HG03280 (cell line): ENCODE data around the gene PCYT1B.
"Not testable (repeated sequence)": the region's sequence is repeated elsewhere in the genome, so short reads cannot be mapped to it uniquely, and the experiment has no call there.

ENCODE experiments used
- ATAC-seq: cut with Tn5 transposase; IDR thresholded peaks from one replicate; pipeline ENCODE4 v1.9.1; 2021; ENCODE audit warnings: mild to moderate bottlenecking, moderate library complexity; ENCODE audit not compliant: unreplicated experiment

The PCYT1B gene

DNA sequence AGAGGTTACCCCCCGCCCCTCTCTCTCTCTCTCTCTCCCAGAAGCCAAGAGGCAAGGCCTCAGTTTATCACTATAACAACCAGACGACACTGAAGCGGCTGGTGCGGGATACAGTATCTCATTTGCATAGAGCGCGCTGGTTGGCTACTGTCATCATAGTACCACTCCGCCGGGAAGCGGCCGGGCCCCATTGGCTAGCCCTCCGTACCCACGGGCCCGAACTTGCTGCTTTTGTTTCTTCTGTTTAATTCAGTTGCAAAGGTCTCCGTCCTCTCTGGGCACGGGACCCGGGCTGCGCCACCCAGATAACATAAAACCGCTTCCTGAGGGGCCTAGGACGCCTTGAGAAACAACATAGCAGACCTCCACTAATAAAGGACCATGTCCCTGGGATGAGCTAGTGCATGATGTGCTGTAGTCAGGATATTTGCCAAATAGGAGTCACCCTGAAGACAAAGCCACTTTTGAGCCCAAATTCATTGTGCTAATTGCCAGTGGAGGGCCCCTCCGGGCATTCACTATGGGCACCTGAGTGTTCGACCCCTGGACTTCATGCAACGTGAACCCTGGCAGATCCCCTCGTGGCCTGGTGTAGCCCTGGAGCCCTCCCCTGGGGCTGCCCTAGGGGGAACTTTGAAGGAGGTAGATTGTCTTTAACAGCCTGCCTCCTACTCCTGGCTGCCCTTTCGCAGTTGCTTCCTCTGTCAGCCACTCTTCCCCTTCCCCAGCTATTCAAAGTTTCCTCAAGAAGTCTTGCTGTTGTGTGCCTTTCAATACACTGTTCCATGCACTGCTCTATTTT, at the start of gene PCYT1B:
TSS of gene PCYT1B (minus strand) at position 91 of the 802 bp plus-strand sequence. CDS start 242 bp downstream, outside the sequence.
- ATAC-seq: no peak

DNA sequence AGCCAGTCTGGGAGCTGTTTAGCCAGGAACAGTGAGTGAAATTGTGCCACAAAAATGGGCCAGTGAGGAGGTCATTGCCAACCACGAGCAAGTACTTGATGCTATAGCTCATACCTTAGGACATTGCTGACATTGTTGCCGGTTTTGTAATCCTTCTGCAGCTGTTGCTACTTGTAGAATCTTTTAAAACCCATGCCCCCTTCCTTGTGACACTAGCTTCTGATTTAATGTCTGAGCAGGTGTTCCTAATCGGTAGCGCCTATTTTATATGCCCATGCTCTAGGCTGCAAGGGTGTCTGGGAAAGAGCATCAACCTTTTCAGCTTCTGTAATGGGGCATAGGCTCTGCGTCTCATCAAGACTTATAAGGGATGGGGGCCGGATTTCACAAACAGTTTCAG, 49.1 kb upstream of the PCYT1B start:
- ATAC-seq: no peak

- ATAC-seq: no peak
Observed at GRCh38 chrX:24694825-24695224, 47.7 kb upstream of the PCYT1B start.

DNA sequence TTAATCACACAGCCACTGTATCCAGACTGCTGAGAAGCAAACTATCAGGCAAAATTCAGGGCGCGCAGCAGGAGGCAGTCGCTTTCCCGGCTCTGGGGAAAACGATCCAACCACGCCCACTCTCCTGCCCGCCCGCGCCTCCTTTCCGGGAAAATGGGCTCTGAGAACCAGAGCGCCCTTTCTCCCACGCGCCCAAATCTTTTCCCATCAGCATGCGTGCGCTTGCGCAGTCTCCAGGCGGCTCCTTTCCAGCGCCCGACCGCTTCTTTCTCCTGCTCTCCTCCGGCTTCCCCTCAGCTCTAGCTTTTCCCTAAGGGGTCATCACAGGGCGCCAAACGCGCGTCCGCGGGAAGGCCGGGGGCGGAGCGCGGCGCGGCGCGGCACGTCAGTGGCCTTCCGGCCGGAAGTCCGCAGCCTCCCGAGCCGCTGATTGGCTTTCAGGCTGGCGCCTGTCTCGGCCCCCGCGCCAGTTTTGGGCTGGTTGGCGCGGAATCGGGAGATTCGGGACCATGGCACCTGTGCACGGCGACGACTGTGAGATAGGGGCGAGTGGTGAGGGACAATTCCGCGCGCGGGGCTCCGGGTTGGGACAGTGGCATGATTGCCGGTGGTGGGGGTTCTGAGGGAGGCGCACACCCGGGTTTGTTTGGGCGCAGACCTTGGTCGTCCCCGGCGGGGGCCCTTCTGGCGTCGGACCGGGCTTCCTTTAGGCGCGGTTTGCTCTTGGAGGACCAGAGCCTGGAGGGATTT, 46.5 kb upstream of the PCYT1B start, which contains the start of gene POLA1:
TSS of gene POLA1 (plus strand) at position 466 of the 750 bp plus-strand sequence. CDS start at position 510, 44 bp downstream.
- ATAC-seq: peak; percentile 94

GRCh38 chrX:24692305-24692704, 45.2 kb upstream of the PCYT1B start:
- ATAC-seq: no peak

DNA sequence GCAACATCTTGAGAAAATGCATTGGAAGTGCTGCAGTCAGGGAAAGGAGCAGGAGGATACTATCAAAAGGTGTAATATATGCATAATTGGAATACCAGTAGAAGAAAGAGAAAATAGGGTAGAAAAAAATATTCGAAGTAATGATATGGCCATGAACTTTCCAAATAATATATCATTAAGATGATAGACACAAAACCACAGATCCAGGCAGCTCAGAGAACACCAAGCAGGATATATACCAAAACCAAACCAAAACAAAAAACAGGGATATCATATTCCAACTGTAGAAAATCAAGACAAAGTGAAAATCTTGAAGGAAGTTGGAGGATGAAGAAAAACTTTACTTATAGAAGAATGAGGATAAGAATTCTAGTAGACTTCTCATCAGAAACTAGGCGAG, 36.9 kb upstream of the PCYT1B start:
- ATAC-seq: no peak

DNA sequence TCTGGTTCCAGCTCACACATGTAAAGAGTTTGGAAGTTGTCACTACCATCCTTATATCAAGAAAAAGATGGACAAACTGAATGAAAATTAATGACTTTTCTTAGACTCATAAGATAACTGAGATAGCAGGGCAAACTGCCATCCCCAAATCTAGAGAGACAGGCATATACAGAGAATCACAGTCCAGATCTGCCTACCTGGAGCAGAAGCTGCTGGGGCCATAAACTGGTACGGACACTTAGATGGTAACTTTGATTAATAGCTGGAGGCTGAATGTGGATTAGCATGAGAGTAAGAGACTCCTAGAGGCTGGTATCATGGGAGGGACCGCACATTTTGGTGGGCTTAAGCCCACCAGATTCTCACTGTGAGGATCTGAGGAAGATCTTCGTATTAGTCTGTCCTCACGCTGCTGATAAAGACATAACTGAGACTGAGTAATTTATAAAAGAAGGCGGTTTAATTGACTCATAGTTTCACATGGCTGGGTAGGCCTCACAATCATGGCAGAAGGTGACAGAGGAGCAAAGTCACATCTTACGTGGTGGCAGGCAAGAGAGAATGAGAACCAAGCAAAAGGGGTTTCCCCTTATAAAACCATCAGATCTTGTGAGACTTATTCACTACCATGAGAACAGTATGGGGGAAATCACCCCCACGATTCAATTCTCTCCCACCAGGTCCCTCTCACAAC, 35.7 kb upstream of the PCYT1B start:
- ATAC-seq: no peak

GRCh38 chrX:24676403-24677024, 29.4 kb upstream of the PCYT1B start:
- ATAC-seq: no peak

GRCh38 chrX:24673424-24673823, 26.3 kb upstream of the PCYT1B start:
- ATAC-seq: no peak

- no peak for ATAC-seq
Observed at GRCh38 chrX:24672701-24673190, 25.6 kb upstream of the PCYT1B start.

- ATAC-seq: no peak
Observed at GRCh38 chrX:24668111-24668510, 21.0 kb upstream of the PCYT1B start.

- no peak for ATAC-seq
Observed at GRCh38 chrX:24662352-24662751, 15.2 kb upstream of the PCYT1B start.

GRCh38 chrX:24661292-24661691, 14.1 kb upstream of the PCYT1B start:
- no peak for ATAC-seq

DNA sequence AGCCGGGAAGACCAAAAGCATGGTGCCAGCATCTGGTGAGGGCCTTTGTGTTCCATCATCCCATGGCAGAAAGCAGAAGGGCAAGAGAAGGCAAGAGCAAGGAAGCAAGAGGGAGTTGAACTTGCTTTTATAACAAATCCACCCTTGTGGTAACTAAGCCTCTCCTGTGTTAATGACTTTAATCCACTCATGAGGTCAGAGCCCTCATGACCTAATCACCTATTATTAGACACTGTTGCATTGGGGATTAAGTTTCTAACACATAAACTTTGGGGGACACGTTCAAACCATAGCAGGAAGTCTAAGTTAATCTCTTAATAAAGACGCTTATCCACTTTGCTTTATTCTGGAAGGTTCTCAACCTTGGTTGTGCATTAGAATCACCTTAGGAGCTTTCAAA, 12.5 kb upstream of the PCYT1B start:
- ATAC-seq: no peak

GRCh38 chrX:24659106-24659505, 12.0 kb upstream of the PCYT1B start:
- no peak for ATAC-seq

- ATAC-seq: no peak
Observed at GRCh38 chrX:24658421-24658820, 11.3 kb upstream of the PCYT1B start.

DNA sequence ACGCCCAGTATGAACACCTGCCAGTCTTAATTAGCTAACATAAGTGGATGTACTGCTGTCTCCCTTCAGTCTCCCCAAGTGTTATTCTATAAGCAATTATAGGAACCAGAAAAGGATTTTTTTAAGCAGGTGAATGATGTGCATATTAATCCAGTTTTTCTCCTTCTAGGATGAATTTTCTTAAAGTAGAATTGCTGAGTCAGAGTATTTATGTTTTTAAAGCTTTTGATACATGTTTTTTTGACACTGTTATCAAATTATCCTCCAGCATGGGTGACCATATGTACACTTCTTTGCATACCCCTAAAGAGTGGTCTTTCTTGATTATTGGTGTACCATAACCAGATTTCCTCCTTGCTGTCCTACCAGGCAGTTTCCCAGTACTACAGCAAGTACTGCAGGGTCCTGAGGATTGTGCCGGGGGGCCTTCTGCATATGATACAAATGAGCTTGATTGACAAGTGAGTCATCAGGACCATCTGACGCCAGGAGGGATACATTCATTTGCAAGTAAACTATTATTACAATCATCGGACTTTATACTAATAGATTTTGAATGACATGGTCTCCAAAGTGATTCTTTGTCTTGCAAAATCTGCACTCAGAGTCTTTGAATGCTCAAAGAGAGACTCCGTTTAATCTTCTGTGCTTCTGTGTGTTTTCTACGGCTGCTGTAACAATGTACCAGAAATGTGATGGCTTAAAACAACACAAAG, 10.7 kb upstream of the PCYT1B start:
- no peak for ATAC-seq

- not testable (repeated sequence) for ATAC-seq
Observed at GRCh38 chrX:24655679-24656078, 8.5 kb upstream of the PCYT1B start.

- no peak for ATAC-seq
Observed at GRCh38 chrX:24651783-24652182, 4.6 kb upstream of the PCYT1B start.

DNA sequence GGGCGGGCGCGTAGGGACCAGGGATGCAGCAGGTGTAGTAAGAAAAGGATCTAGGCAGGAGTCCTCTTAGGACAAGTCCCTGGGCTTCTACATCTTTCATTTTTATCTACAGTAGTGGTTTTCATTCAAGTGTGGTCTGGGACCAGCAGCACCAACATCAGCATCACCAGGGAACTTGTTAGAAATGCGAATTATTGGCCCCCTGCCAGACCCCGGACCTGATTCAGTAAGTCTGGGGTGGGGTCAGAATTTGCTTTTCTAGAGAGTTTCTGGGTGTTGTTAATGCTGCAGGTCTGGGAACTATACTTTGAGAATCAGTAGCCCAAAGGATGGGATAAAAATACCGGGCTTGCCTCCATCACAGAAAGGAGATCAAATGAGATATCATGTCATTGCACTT, 1.3 kb upstream of the PCYT1B start:
- no peak for ATAC-seq
